HG03139 (cell line): ENCODE data around the gene FAM184A.
"Not testable (repeated sequence)": the region's sequence is repeated elsewhere in the genome, so short reads cannot be mapped to it uniquely, and the experiment has no call there.

ENCODE experiments used
- ATAC-seq: cut with Tn5 transposase; IDR thresholded peaks from one replicate; pipeline ENCODE4 v1.9.1; 2021; ENCODE audit not compliant: unreplicated experiment

FAM184A gene

GRCh38 chr6:119078376-119079282, at the start of gene FAM184A:
Gene FAM184A, minus strand, starts transcription at chr6:119078664. Its CDS starts 365 bp downstream, at chr6:119078299.
- ATAC-seq: peak; percentile 56

GRCh38 chr6:119127627-119128026, 49.2 kb upstream of the FAM184A start:
- ATAC-seq: no peak

GRCh38 chr6:119126826-119127225, 48.4 kb upstream of the FAM184A start:
- ATAC-seq: no peak

GRCh38 chr6:119126140-119126539, 47.7 kb upstream of the FAM184A start:
- ATAC-seq: no peak

GRCh38 chr6:119125576-119125975, 47.1 kb upstream of the FAM184A start:
- ATAC-seq: no peak

GRCh38 chr6:119124079-119124824, 45.8 kb upstream of the FAM184A start:
- ATAC-seq: no peak

GRCh38 chr6:119122336-119122735, 43.9 kb upstream of the FAM184A start:
- ATAC-seq: no peak

GRCh38 chr6:119121367-119121766, 42.9 kb upstream of the FAM184A start:
- no peak for ATAC-seq

- ATAC-seq: no peak
These were observed 41.5 kb upstream of the FAM184A start for GRCh38 chr6:119119989-119120388.

GRCh38 chr6:119119062-119119461, 40.6 kb upstream of the FAM184A start:
- not testable (repeated sequence) for ATAC-seq

GRCh38 chr6:119116712-119117281, 38.3 kb upstream of the FAM184A start:
- no peak for ATAC-seq

GRCh38 chr6:119113961-119114360, 35.5 kb upstream of the FAM184A start:
- no peak for ATAC-seq

GRCh38 chr6:119112812-119113530, 34.5 kb upstream of the FAM184A start:
- ATAC-seq: no peak

GRCh38 chr6:119110601-119111548, 32.4 kb upstream of the FAM184A start:
- peak; percentile 62 for ATAC-seq

GRCh38 chr6:119109654-119110325, 31.3 kb upstream of the FAM184A start:
- ATAC-seq: no peak

GRCh38 chr6:119108076-119108475, 29.6 kb upstream of the FAM184A start:
- no peak for ATAC-seq

- ATAC-seq: no peak
These were observed 26.8 kb upstream of the FAM184A start for GRCh38 chr6:119105282-119105681.

GRCh38 chr6:119102901-119103300, 24.4 kb upstream of the FAM184A start:
- no peak for ATAC-seq

GRCh38 chr6:119100115-119100514, 21.7 kb upstream of the FAM184A start:
- no peak for ATAC-seq
